ENCODE measurements around the gene SASH1. TPM values are rescaled to one million over a fixed set of nuclear protein-coding genes. Genes with fewer than 3 reads are reported as not detected.

SASH1 gene
- total RNA-seq, 1 donor from 2014 or later: 75.7 TPM

DNA sequence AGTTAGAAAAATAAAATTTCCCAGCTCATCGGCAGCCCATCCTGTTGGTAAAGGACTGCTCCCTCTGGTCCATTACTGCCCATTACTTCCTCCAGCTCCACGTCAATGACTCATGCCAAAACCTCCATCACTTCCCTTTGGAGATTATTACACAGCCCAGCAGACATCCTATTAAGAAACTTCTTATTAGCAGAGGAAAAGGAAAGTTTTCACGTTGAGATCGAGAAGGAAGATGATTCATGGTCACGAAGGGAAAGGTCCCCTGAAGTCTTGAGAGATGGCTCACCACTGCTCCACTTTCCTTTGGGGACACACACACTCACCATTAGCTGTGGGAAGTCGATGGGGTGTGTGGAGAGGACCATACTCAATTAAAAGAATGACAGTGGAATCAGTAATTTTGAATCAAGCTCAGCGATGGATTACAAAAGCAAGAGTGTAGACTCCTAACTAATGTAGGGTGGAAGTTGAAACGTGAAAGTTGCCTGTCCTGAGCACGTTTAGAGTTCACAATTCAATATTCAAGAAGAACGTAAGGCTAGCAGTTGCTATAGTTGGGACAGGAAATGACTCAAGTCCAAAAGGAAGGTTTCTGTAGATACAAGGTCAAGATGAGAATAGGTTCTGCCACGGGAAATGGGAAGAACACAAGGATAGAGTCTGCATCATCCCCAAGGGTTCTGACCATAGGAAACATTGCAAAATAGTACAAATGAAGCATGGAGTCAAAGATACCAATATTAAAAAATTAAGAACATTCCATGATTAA lies 21.6 kb downstream of the SASH1 start:
- H3K4me1 Mint-ChIP-seq (ENCODE audit: unreplicated experiment): peaks cover 29% of the 10 kb centered on the region

DNA sequence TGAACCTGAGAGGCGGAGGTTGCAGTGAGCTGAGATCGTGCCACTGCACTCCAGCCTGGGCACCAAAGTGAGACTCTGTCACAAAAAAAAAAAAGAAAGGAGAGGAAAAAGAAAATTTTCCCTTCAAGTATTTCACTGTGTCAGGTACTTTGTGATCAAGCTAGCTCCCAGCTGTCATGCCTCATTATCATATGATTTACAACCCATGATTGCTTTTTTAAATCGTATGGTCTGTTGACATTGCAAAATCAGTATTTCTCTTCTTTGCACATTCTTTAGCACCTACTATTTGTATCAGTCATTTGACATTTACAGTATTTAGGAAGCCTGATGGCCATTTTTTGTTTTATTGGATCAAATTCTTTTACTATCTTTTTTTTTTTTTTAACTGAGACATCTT lies 22.4 kb downstream of the SASH1 start:
- Mint-ChIP-seq H3K4me3 (ENCODE audit: unreplicated experiment) (no peak overlapping the region), H3K27ac (ENCODE audit: unreplicated experiment) (no peak overlapping the region), H3K4me1 (ENCODE audit: unreplicated experiment) (peaks cover 29% of the 10 kb centered on the region), H3K36me3 (ENCODE audit: unreplicated experiment) (no peaks in the 10 kb centered on the region), H3K9me3 (ENCODE audit: unreplicated experiment) (no peaks in the 10 kb centered on the region), H3K27me3 (ENCODE audit: unreplicated experiment) (no peaks in the 10 kb centered on the region)
- TF ChIP-seq, protein P1, sequence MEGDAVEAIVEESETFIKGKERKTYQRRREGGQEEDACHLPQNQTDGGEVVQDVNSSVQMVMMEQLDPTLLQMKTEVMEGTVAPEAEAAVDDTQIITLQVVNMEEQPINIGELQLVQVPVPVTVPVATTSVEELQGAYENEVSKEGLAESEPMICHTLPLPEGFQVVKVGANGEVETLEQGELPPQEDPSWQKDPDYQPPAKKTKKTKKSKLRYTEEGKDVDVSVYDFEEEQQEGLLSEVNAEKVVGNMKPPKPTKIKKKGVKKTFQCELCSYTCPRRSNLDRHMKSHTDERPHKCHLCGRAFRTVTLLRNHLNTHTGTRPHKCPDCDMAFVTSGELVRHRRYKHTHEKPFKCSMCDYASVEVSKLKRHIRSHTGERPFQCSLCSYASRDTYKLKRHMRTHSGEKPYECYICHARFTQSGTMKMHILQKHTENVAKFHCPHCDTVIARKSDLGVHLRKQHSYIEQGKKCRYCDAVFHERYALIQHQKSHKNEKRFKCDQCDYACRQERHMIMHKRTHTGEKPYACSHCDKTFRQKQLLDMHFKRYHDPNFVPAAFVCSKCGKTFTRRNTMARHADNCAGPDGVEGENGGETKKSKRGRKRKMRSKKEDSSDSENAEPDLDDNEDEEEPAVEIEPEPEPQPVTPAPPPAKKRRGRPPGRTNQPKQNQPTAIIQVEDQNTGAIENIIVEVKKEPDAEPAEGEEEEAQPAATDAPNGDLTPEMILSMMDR (IDR thresholded peaks at IDR 0.05): no peak
- no peak for DNase-seq (ENCODE audit: extremely low spot score, unreplicated experiment)

More for the DNA sequence above, 21.6 kb downstream of the SASH1 start:
- H3K36me3 Mint-ChIP-seq (ENCODE audit: unreplicated experiment): peaks cover 1% of the 10 kb centered on the region
- no peak overlapping the region for H3K4me3 Mint-ChIP-seq (ENCODE audit: unreplicated experiment)
- DNase-seq (ENCODE audit: extremely low spot score, unreplicated experiment): peak; percentile 21
- H3K27me3 Mint-ChIP-seq (ENCODE audit: unreplicated experiment): no peaks in the 10 kb centered on the region
- H3K27ac Mint-ChIP-seq (ENCODE audit: unreplicated experiment): peak overlapping the region; percentile 8
- no peaks in the 10 kb centered on the region for H3K9me3 Mint-ChIP-seq (ENCODE audit: unreplicated experiment)
- TF ChIP-seq, protein P1 (IDR thresholded peaks at IDR 0.05): no peak

DNA sequence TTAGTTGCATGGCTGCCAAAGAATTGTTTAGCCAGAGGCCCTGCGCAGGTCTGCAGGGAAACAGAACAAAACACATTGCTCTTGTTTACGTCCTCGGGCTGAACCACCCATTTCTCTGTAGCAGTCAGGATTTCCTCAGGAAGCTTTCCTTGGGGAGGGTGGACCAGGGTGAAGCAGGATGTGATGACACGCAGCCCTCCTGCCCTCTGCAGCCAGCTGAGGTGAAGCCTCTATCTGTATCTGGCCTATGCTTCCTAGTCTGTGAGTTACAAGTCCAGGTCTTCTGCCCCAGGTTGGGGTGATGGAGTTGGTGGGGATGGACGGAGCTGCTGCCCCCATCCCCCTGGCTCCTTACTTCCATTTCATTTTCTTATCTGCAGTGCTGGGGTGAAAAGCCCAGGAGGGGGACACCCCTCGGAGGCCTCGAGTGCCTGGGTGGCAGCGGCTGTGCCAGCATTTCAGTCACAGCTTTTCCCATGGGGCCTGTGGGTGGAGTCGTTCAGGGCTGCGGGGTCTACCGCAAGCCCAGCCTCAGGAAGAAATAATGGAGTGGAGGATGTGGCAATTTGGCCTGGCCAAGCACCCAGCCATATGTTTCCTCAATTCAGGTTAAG lies 24.9 kb downstream of the SASH1 start:
- H3K4me3 Mint-ChIP-seq (ENCODE audit: unreplicated experiment): no peak overlapping the region
- peak; percentile 75 for DNase-seq (ENCODE audit: extremely low spot score, unreplicated experiment)
- H3K27me3 Mint-ChIP-seq (ENCODE audit: unreplicated experiment): no peaks in the 10 kb centered on the region
- H3K9me3 Mint-ChIP-seq (ENCODE audit: unreplicated experiment): no peaks in the 10 kb centered on the region
- peaks cover 24% of the 10 kb centered on the region for H3K4me1 Mint-ChIP-seq (ENCODE audit: unreplicated experiment)
- peak overlapping the region; percentile 7 for H3K27ac Mint-ChIP-seq (ENCODE audit: unreplicated experiment)
- TF ChIP-seq, protein P1 (IDR thresholded peaks at IDR 0.05): no peak
- H3K36me3 Mint-ChIP-seq (ENCODE audit: unreplicated experiment): no peaks in the 10 kb centered on the region

DNA sequence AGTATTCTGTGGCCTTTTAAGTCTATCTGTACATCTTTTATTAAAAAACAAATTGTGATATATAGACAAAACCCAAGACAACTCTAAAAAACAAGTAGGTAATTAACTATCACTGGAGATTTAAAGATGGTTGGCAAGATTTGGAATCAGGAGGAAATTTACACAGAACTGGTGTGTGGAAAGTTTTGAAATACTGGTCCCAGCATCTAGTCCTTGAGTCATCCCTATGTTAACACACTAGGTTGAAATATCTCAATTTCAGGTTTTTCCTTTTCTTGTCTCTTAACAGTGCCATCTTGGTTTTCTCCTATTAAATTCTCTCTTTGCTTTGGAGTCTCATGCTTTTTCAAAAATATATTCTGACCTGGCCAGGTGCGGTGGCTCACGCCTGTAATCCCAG lies 27.5 kb downstream of the SASH1 start:
- Mint-ChIP-seq H3K27ac (ENCODE audit: unreplicated experiment) (no peak overlapping the region), H3K36me3 (ENCODE audit: unreplicated experiment) (no peaks in the 10 kb centered on the region), H3K27me3 (ENCODE audit: unreplicated experiment) (no peaks in the 10 kb centered on the region), H3K4me3 (ENCODE audit: unreplicated experiment) (no peak overlapping the region), H3K9me3 (ENCODE audit: unreplicated experiment) (no peaks in the 10 kb centered on the region), H3K4me1 (ENCODE audit: unreplicated experiment) (peaks cover 14% of the 10 kb centered on the region)
- TF ChIP-seq, protein P1 (IDR thresholded peaks at IDR 0.05): no peak
- DNase-seq (ENCODE audit: extremely low spot score, unreplicated experiment): no peak

DNA sequence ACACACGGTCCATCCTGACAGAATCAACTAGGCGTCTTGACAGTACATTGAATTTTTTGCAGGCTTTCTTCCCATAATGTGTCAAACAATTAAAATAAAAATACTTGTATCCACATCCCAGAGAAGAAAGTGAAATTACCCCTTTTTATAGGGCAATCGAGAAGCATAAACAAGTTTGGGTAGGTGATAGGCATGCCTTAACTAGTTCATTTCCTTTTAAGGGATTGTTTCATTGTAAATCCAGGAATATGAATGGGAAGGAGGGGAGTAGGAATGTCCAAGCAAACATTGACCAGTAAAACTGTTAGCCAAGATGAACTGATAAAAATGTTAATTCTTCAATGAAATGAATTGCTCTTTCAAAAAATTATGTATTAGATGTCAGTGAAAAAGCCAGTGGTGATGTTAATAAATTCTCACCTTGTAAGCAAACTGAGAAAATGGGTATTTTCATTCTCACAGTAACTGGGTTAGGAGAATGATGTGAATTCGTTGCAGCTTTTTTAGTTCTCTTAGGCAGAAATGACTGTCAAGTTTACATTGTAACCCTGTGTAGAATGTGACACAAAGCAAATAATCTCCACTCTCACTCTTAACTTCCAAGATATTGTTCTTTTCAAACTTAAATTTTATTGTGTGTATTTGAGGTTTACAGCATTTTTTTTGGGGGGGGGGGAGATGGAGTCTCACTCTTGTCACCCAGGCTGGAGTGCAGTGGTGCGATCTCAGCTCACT lies 31.6 kb downstream of the SASH1 start:
- H3K9me3 Mint-ChIP-seq (ENCODE audit: unreplicated experiment): no peaks in the 10 kb centered on the region
- H3K27me3 Mint-ChIP-seq (ENCODE audit: unreplicated experiment): no peaks in the 10 kb centered on the region
- peaks cover 11% of the 10 kb centered on the region for H3K36me3 Mint-ChIP-seq (ENCODE audit: unreplicated experiment)
- no peak for DNase-seq (ENCODE audit: extremely low spot score, unreplicated experiment)
- no peak overlapping the region for H3K4me3 Mint-ChIP-seq (ENCODE audit: unreplicated experiment)
- TF ChIP-seq, protein P1 (IDR thresholded peaks at IDR 0.05): no peak
- peaks cover 3% of the 10 kb centered on the region for H3K4me1 Mint-ChIP-seq (ENCODE audit: unreplicated experiment)
- H3K27ac Mint-ChIP-seq (ENCODE audit: unreplicated experiment): no peak overlapping the region

All from osteocyte (in vitro differentiated cells).